Subcutaneous abdominal adipose tissue (tissue), 5 donors: ENCODE results near the gene ATXN7L2.

ENCODE experiments used
- H3K27ac ChIP-seq: one replicate; pipeline ENCODE4 v1.7.0; 2013; ENCODE audit warnings: low read depth, mild to moderate bottlenecking, inconsistent platforms, low read length, moderate library complexity
- H3K27me3 ChIP-seq, 5 donors: one replicate each; pipeline ENCODE4 v1.7.0; 2013; ENCODE audit warnings: low read length in 5 of 5, inconsistent platforms in 1 of 5; ENCODE audit not compliant: control insufficient read depth in 5 of 5, insufficient read depth in 4 of 5
- H3K36me3 ChIP-seq, 5 donors: one replicate each; pipeline ENCODE4 v1.7.0; 2013; ENCODE audit warnings: low read length in 5 of 5; ENCODE audit not compliant: control insufficient read depth in 5 of 5, insufficient read depth in 5 of 5
- H3K4me1 ChIP-seq, 5 donors: one replicate each; pipeline ENCODE4 v1.7.0; 2013; ENCODE audit warnings: low read length in 5 of 5, mild to moderate bottlenecking in 3 of 5, moderate library complexity in 1 of 5; ENCODE audit not compliant: control insufficient read depth in 5 of 5, insufficient read depth in 5 of 5
- H3K4me3 ChIP-seq, 5 donors: one replicate each; pipeline ENCODE4 v1.7.0; 2013; ENCODE audit warnings: low read length in 5 of 5, low read depth in 1 of 5
- H3K9ac ChIP-seq, 5 donors: one replicate each; pipeline ENCODE4 v1.7.0; 2013; ENCODE audit warnings: low read length in 5 of 5, mild to moderate bottlenecking in 4 of 5, moderate library complexity in 3 of 5
- H3K9me3 ChIP-seq, 5 donors: one replicate each; pipeline ENCODE4 v1.7.0; 2013; ENCODE audit warnings: low read length in 5 of 5; ENCODE audit not compliant: control insufficient read depth in 5 of 5
- donor health status: healthy.
- donor health status: healthy.
- donor health status: healthy.
- donor health status: healthy.
- donor health status: healthy.

Gene ATXN7L2

DNA sequence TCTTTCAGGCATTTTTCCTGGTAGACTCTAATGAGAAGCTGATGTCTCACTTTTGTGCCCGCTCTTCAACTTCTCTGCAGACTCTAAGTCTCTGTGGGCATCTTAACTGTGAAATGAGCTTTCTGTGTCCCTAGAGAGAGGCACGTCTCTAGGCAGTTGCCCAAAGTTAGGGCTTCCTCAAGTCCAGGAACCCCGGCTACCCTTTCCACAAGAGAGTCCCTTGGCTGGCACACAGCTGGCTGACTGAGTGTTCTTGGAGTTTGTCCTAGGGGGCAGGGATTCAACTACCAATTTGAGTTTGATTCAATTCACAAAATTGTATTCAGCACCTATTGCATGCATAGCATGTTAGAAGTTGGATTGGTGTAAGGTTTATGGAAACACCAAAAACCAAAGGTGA, 57.4 kb downstream of the ATXN7L2 start:
- Histone ChIP-seq H3K4me1 (peaks cover 0 to 4% (median 0%) of the 10 kb centered on the region in 5 donors), H3K36me3 (no peaks in the 10 kb centered on the region), H3K9me3 (no peaks in the 10 kb centered on the region), H3K27me3 (peaks cover 0 to 5% (median 0%) of the 10 kb centered on the region in 5 donors), H3K9ac (no peak overlapping the region), H3K27ac (no peak overlapping the region), H3K4me3 (no peak overlapping the region)
